Epidermal melanocyte (primary cell): ENCODE data around the gene CST4.
"Not testable (repeated sequence)": the region's sequence is repeated elsewhere in the genome, so short reads cannot be mapped to it uniquely, and the experiment has no call there.

Source experiments
- DNase-seq: peaks from one replicate; pipeline ENCODE4 v3.0.0; 2011; ENCODE audit warnings: low spot score; ENCODE audit not compliant: insufficient read length

Gene CST4, protein sequence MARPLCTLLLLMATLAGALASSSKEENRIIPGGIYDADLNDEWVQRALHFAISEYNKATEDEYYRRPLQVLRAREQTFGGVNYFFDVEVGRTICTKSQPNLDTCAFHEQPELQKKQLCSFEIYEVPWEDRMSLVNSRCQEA

DNA sequence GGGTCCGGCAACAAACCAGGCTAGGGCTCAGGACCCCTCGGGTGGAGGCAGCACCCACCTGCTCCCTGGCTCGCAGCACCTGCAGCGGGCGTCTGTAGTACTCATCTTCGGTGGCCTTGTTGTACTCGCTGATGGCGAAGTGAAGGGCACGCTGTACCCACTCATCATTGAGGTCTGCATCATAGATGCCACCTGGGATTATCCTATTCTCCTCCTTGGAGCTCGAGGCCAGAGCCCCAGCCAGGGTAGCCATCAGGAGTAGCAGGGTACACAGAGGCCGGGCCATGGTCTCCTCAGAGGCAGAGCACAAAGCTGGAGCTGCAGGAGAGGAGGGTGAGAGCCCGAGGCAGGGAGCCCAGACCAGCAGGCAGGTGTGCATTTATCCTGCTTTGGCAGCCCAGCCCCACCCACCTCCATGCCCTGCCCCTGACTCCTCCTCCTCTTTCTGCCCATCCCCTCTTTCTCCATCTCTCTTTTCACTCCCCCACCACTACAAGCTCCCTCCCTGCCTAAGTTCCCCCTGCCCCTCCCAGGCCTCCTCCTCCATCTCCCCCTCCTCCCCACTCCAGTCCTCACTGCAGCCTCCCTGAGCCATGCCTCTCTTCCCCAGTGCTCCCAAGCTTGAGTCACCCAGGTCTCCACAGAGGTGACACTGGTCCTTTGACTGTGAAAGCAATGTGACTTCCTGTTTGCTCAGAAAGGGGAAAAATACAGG lies at the start of gene CST4:
Gene CST4 (minus strand): TSS at position 355 of the 715 bp plus-strand sequence. CDS start 69 bp downstream, at position 286.
- DNase-seq, result not testable (repeated sequence)

DNA sequence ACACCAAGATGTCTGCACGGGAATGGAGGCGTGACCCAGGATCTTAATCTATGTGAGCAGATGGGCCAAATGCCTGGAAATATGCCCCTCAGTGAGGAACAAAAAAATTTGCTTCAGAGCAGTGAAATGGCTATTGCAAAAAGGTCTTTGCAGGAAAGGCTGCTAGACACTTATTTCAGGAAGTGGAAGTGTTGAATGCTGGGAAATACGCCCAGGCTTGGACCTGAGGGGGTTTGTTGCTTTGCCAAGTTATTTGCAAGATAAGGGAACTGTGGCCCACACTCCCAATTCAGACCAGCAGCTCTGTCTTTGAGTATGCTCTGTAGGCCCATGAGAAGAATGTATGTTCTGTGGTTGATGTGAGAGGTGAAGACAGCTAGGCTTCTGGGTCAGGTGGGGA lies 46.6 kb upstream of the CST4 start:
- not testable (repeated sequence) for DNase-seq

DNA sequence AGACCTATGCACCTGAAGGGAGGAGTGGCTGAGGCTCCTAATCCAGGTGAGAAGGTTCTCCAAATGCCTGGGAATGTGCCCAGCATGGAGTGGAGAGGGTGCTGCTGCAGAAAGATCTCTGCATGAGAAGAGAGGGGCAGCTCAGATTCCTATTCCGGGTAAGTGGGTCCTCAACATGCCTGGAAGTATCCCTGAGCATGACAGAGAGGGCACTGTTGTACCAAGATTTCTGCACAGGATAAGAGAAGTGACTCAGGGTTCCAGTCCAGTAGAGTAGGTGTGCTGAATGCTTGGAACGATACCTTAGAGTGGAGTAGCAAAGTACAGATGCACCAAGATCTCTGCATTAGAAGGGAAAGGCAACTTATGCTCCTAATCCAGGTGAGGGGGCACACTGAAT lies 46.1 kb upstream of the CST4 start:
- not testable (repeated sequence) for DNase-seq

DNA sequence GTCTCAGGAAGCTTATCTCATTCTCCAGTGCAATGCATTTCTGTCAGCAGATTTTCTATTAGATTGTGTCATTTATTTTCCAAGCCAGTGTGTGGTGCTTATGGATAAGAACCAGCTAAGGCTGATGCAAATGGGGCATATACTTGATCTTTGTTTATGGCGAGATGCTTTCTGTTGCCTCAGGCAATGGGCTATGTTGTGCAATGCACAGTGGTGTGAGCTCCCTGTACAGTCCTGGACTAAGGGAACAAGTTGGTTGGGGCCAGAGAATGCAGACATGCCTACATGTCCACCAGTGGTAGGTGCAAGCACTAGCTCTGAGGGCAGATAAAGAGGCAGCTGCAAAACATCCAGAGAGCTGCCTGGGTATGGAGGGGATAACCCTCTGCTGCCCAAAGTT lies 45.6 kb upstream of the CST4 start:
- DNase-seq, result not testable (repeated sequence)

DNA sequence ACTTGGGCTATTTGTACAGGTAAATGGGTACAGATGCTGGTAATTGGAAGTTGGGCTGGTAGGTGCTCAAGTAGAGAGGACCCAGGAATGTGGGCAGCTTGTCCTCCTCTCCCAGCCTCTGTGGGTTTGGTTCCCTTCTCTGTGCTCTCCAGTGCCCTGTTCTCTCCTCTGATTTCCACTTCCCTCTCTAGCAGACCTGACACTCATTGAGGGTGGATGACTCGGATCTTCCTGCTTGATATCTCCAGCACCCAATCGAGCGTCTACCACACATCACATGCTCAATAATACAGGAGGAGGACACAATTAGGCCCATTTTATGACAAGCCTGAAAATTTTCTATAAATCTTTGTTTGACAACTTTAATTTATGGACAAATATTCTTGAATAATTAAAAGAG lies 38.2 kb upstream of the CST4 start:
- DNase-seq, result no peak

DNA sequence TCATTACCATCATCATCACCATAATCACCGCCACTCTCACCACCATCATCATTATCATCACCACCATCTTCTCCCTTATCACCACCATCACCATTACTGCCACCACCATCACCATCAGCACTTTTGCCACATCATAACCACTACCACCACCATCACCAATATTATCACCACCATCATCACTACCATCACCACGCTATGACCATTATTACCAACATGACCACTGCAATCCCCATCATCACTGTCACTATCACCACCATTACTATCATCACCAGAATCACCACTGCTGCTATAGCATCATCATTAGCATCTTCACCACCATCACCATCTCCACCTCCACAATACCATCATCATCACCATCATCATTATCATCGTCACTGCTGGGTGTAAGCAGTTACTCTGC lies 36.3 kb upstream of the CST4 start:
- no peak for DNase-seq

DNA sequence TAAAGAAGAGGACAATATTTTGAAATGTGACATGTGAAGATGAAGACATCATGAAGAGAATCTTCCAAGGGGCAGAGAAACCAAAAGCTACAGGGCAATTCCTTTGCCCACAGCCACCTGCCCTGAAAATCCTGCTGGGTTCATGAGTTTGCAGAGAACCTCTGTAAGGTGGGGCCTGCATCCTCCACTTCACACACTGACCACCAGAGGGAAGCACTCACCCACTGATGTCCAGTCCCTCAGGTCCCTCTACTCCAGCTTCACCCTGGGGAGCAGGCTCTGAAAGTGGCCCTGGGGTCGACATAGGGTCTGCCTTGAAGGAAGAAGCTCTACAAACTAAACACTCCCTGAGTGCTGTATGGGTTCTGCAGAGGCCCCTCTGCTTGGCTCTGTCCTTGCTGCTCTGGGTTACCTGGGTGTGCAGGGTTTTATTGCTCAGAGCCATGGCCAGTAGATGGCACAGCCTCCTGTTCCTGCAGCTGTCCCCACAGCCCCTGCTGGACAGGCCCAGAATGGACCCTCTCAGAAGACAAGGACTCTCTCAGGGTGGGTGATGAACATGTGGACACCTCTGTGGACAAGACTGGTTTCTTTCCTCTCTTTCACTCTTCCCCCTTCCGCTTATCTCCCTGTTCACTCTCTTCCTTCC lies 34.9 kb upstream of the CST4 start:
- not testable (repeated sequence) for DNase-seq

DNA sequence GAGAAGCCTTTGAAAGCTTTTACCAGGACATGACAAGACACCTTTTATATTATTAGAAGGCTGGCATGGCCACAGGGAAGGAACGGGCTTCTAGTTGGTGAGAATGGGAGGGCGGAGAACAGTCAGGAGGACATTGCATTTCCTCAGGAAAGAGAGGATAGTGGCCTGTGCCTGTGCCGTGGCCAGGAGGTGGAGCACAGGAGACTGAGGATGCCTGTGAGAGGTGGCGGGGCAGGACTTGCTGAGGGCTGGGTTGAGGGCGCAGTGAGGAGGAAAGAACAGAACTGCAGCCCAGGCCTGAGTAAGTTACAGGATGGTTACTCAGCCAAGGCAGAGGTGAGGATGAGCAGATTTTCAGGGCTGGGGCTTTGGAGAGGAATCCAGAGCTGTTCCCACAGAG lies 34.0 kb upstream of the CST4 start:
- not testable (repeated sequence) for DNase-seq

DNA sequence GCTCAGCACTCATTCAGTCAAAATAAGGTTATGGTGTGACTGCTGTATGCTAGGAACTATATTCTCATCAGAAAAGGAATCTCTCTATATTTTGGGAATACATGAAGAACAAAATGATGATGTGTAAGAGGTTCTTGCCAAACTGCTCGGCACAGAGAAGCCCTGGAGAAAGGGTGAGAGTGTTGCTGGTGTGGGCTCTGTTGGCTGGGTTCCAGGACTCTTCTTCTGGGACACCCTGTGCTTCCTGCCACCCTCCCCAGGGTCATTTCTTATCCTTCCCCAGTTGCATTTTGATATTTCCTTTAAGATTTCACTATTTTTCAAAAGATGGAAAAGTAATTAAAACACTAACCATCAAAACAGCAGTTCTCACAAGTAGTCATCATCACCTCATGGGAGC lies 33.1 kb upstream of the CST4 start:
- no peak for DNase-seq

DNA sequence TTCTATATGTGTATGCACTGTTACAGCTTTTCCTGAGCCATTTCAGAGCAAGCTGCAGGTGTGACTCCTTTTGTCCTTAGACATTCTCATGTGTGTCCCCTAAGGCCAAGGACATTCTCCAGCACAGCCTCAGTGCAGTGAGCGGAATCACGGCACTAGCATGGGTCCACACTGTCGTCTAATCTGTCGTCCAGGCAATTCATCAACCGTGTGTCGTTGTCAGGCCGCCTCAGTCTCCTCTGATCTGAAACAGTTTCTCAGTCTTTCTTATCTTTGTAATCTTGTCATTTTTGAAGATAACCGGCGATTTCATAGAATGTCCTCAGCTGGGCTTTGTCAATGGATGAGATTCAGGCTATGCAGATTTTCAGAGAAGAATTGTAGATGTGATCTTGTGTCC lies 30.5 kb upstream of the CST4 start:
- DNase-seq, result not testable (repeated sequence)

DNA sequence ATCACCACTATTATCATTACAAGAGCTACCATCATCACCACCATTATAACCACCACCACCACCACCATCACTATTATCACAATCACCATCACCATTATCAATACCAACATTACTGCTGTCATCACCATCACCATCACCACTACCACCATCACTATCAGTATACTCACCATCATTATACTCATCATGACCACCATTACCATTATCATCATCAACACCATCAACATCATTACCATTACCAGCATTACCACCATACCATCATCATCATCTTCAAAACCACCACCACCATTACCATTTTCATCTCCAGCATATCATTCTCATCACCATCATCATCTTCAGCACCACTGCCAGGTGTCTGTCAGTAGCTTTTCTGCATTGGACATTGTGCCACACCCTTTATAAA lies 22.9 kb upstream of the CST4 start:
- DNase-seq, result not testable (repeated sequence)

DNA sequence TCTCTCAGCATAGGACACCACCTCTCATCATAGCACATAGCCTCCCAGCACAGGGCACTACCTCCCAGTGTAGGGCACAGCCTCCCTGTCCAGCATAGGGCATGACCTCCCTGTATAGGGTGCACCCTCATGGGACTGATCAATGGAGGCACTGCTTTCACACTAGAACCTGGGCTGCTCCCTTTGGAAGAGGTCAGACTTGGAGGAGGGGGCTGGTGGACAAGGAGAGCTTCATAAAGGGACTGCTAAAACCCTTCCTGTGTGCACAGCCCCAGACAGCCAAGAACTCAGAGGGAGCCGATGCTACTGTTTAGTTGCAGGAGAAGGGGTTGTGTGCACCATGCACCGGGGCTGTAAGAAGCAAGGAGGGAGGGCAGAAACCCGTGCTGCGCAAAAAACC lies 21.9 kb upstream of the CST4 start:
- DNase-seq, result no peak

DNA sequence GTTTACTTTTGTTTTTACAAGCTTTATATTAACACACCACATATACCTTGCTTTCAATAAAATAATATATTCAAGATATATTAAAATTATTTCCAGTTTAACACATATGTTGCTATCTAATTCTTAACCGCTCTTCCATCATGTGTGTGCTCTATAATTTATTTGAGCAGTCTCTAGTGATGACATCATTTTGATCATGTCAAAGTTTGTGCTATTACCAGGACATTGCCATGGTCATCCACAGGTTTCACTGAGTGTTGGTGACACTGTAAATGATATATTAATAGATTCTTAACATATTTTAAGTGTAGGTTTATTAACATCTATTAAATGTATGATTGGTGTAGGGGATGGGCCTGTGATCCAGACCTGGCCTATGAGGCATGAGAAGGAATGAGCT lies 17.1 kb upstream of the CST4 start:
- DNase-seq, result no peak

DNA sequence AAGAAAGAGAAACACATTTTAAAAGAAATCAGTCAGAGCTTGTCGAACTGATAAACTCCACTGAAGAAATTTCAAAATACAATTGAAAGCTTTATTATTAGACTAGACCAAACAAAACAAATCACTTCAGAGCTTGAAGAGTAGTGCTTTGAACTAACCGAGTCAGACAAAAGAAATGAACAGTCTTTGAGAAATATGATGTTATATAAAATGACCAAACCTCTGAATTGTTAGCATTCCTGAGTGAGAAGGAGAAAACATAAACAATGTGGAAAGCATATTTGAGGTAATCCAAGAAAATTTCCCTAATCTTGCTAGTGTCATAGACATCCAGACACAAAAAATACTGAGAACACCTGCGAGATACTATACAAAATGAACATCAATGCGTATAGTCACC lies 13.2 kb upstream of the CST4 start:
- DNase-seq, result no peak

DNA sequence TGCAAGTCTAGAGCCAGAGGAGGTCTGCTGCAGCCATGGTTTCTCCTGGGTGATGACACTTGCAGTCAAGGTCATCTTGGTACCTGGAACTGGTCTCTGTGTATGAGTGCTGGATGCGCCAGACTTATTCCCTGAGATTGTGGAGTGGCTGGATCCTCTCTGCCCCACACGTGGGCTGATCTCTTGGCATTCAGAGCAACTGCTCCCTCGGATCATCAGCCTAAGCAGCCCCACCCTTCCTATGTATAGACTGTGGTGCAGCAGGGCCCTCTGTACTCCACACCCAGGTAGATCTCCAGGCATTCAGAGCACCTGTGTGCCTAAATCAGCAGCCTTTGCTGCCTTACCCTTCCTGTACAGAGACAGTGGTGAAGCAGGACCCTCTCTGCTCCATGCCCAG lies 12.1 kb upstream of the CST4 start:
- DNase-seq, result no peak

DNA sequence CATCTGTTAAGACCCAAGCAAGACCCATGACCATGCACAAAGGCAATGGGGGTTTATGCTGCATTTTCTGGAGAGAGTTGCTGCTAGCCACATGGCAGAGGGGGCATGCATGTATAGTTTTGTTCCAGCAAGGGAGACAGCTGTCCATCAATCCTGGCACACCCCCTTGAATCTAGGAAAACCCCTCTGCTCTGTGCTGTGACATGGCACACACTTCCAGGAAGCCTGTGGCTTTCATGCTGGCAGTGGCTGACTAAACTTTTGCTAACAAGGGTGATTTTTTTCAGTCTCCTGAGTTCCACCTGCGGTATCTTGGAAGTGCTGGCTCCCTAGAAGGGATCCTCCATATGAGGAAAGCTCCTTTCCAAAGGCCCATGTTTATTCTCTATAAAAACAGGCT lies 9.1 kb upstream of the CST4 start:
- DNase-seq, result no peak

DNA sequence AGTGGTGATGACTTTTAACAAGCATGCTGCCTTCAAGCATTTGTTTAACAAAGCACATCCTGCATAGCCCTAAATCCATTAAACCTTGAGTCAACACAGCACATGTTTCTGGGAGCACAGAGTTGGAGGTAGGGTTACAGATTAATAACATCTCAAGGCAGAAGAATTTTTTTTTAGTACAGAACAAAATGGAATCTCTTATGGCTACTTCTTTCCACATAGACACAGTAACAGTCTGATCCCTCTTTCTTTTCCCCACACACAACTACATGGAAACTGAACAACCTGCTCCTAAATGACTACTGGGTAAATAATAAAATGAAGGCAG lies 6.2 kb upstream of the CST4 start:
- DNase-seq, result not testable (repeated sequence)

DNA sequence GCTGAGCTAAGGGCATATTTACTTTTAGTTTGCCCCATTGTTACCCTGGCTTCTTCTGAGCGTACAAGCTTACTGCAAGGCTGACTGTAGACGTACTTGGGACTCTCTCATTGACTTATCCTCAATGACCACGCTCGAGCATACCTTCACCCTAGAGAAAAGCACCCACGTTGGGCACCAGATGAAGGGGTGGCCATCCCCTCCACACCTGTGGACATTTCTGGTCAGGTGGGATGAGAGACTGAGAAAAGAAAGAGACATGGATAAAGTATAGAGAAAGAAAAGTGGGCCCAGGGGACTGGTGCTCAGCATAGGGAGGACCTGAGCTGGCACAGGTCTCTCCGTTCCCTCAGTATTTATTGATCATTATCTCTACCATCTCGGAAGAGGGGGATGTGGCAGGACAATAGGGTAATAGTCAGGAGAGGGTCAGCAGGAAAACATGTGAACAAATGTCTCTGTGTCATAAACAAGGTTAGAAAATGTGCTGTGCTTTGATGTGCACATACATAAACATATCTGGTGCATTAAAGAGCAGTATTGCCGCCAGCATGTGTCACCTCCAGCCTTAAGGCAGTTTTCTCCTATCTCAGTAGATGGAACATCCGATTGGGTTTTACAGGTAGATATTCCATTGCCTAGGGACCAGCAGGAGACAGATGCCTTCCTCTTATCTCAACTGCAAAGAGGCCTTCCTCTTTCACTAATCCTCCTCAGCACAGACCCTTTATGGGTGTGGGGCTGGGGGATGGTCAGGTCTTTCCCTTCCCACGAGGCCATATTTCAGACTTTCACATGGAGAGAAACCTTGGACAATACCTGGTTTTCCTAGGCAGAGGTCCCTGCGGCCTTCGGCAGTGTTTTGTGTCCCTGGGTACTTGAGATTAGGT lies 5.6 kb upstream of the CST4 start:
- not testable (repeated sequence) for DNase-seq

DNA sequence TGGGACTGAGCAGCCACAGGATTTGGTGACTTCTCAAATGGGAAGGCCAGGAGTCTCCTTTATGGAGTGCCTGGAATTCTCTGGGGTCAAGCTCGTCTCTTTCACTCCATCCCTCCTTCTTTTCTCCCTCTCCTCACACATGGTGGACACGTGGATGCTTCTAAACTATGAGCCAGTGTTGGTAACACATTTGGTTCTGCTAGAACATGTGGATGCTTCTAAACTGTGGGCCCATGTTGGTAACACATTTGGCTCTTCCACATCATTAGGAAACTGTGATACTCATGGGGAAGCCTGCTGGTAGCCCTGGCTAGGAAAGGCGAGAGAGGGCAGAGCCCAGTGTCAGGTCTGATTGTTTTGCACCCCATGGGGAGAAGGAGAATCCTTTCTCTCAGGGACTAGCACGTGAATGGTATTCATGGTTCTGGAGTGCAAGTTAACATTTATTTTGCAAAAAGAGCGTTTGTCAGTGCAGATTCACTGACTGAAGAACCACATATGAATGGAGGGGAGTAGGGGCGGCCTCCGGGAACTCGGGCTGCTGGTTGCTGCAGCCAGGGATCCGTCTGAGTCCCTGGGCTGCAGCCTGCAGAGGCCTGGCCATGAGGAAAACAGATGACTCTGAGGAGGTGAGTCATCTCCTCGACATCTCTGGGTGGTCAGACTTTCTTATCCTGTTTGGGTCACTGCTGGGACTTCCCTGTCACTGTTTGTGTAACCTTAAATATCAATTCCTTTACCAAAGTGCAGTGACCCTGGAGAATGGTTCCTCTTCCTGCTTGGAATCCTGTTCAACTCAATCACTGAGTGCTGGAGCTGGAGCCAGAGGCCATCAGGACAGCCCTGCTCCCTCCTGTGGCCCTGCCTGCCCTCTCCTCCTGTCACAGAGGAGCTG lies 4.1 kb upstream of the CST4 start:
- not testable (repeated sequence) for DNase-seq

DNA sequence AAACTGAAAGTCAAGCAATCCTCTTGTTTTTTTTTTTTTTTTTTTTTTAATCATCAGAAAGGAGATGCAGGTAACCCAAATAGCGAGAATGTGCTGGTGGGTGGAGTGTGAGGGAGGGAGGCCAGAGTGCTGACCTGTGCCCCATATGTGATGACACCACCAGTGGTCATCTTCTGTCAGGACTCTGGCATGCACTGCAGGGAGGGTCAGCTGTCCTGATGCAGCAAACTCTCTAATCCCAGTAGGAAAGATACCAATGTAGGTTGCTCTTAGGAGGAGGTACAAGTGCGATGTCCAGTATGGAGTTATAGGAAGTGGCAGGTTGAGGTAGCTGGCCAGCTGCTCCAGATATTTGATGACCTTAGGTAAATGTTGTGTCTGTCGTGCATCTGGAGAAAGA lies 2.8 kb upstream of the CST4 start:
- DNase-seq, result no peak

DNA sequence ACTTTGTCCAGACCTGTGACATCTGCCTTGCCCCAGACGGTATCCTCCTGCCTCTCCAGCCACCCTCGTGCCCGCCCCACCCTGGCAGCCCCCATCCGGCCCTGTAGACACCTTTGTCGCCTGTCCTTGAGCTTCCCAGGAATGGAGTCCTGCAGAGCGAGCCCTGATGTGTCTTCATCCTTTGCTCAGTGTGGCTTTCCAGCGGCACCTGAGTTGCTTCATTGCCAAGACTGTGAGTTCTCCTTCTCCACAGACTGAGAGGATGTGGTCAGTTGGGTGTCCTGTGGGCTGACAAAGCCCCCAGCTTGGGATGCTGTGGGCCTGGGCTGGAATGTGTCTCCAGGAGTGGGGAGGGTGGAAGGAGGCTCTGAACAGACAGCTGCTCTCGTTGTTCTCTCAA lies 1.7 kb upstream of the CST4 start:
- DNase-seq, result no peak
